CD4-positive, CD25-positive, alpha-beta regulatory T cell (primary cell): ENCODE measurements around the gene TRIL. TPM values are rescaled to one million over a fixed set of nuclear protein-coding genes. Genes with fewer than 3 reads are reported as not detected.

Experiments used
- ATAC-seq, 2 donors: fragments of 150-1000 bp; cut with Tn5 transposase; one replicate each; pipeline ENCODE4 v1.10.0; 2021; ENCODE audit warnings: low read depth in 2 of 2, moderate number of reproducible peaks in 2 of 2, moderate library complexity in 1 of 2
- DNase-seq, 3 donors: peaks; one replicate each; pipeline versions ENCODE4 v3.0.0 to v3.0.0-alpha.2; 2012 to 2022; ENCODE audit warnings: mixed read lengths in 1 of 3
- H3K27ac ChIP-seq: one replicate; pipeline ENCODE4 v1.7.0; 2013; ENCODE audit warnings: mild to moderate bottlenecking, low read length; ENCODE audit not compliant: insufficient read depth, poor library complexity, severe bottlenecking
- H3K27me3 ChIP-seq: one replicate; pipeline ENCODE4 v1.7.0; 2013; ENCODE audit warnings: low read length; ENCODE audit not compliant: control insufficient read depth, insufficient read depth
- H3K36me3 ChIP-seq: one replicate; pipeline ENCODE4 v1.7.0; 2013; ENCODE audit warnings: mild to moderate bottlenecking, low read length, moderate library complexity; ENCODE audit not compliant: control insufficient read depth, insufficient read depth
- H3K4me1 ChIP-seq: 2 replicates; pipeline ENCODE4 v1.7.0; 2013; ENCODE audit warnings: mild to moderate bottlenecking, low read length; ENCODE audit not compliant: insufficient read depth, control insufficient read depth, poor library complexity, severe bottlenecking
- H3K4me3 ChIP-seq: one replicate; pipeline ENCODE4 v1.7.0; 2013; ENCODE audit warnings: low read depth, mild to moderate bottlenecking, low read length, moderate library complexity
- H3K9me3 ChIP-seq, 2 experiments: 1 replicate in 1 of 2; 2 replicates in 1 of 2; pipeline ENCODE4 v1.7.0; 2013; ENCODE audit warnings: low read length in 2 of 2, mild to moderate bottlenecking in 1 of 2, moderate library complexity in 1 of 2; ENCODE audit not compliant: control insufficient read depth in 2 of 2
- H3K27ac Mint-ChIP-seq, 3 donors: one replicate each; pipeline ENCODE4 v1.8.0; 2020 to 2022; ENCODE audit warnings: mild to moderate bottlenecking in 3 of 3, mixed read lengths in 3 of 3, moderate library complexity in 2 of 3
- H3K27me3 Mint-ChIP-seq: one replicate; pipeline ENCODE4 v1.8.0; 2022; ENCODE audit warnings: mild to moderate bottlenecking, mixed read lengths
- H3K36me3 Mint-ChIP-seq: one replicate; pipeline ENCODE4 v1.8.0; 2020; ENCODE audit warnings: mixed read lengths
- H3K4me1 Mint-ChIP-seq, 4 donors: one replicate each; pipeline ENCODE4 v1.8.0; 2020 to 2022; ENCODE audit warnings: mixed read lengths in 4 of 4, mild to moderate bottlenecking in 1 of 4
- H3K4me3 Mint-ChIP-seq, 4 donors: one replicate each; pipeline ENCODE4 v1.8.0; 2020 to 2022; ENCODE audit warnings: mild to moderate bottlenecking in 4 of 4, mixed read lengths in 4 of 4, moderate library complexity in 3 of 4
- H3K9me3 Mint-ChIP-seq, 7 donors: one replicate each; pipeline ENCODE4 v1.8.0; 2020 to 2022; ENCODE audit warnings: mixed read lengths in 7 of 7, mild to moderate bottlenecking in 3 of 7, moderate library complexity in 2 of 7
- polyA plus RNA-seq, 4 donors: library from polyadenylated mRNA; unstranded; fragments of 300-500 nt; fragmentation: Illumina TruSeq; gene quantifications; one replicate each; pipeline ENCODE4 v1.2.3, GENCODE V29; 2021
- total RNA-seq: library from RNA; stranded (reverse); gene quantifications from one replicate; pipeline ENCODE4 v1.2.3, GENCODE V29; 2022

TRIL gene
- total and polyA plus RNA-seq, 5 donors from 2014 or later, result not detected

DNA sequence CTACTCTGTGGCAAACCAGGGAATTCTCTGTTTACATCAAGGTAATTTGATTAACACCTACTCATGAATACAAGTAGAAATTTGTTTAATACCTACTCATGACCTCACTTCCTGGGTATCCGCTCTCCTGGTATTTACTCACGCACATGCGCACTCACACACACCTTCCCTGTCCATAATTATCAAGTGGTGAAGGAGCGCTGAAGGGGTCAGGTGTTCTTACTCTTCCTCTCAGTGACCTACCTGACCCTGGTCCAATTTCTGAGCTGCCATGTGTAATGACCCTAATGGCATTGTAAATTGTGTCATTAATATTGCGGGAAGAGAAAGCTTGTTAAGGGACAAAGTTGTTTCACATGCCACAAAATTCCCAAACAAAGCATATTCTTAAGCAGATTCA, 41.3 kb upstream of the TRIL start:
- Mint-ChIP-seq H3K36me3 (no peaks in the 10 kb centered on the region), H3K27ac (no peak overlapping the region), H3K4me1 (no peaks in the 10 kb centered on the region), H3K27me3 (no peaks in the 10 kb centered on the region), H3K4me3 (no peak overlapping the region), H3K9me3 (peaks cover 0 to 3% (median 0%) of the 10 kb centered on the region in 7 donors)
- H3K27ac ChIP-seq, result no peak overlapping the region
- no peaks in the 10 kb centered on the region for H3K4me1 ChIP-seq
- no peaks in the 10 kb centered on the region for H3K36me3 ChIP-seq
- H3K27me3 ChIP-seq, result no peaks in the 10 kb centered on the region
- no peak overlapping the region for H3K4me3 ChIP-seq
- DNase-seq, result no peak
- no peaks in the 10 kb centered on the region for H3K9me3 ChIP-seq
- no peak for ATAC-seq

- no peaks in the 10 kb centered on the region for H3K4me1 Mint-ChIP-seq
- H3K9me3 ChIP-seq, result no peaks in the 10 kb centered on the region
- no peak overlapping the region for H3K4me3 Mint-ChIP-seq
- no peaks in the 10 kb centered on the region for H3K36me3 ChIP-seq
- H3K4me1 ChIP-seq, result no peaks in the 10 kb centered on the region
- H3K27ac Mint-ChIP-seq, result no peak overlapping the region
- ATAC-seq, result no peak
- DNase-seq, result no peak
- H3K27me3 Mint-ChIP-seq, result no peaks in the 10 kb centered on the region
- no peak overlapping the region for H3K4me3 ChIP-seq
- no peaks in the 10 kb centered on the region for H3K36me3 Mint-ChIP-seq
- no peak overlapping the region for H3K27ac ChIP-seq
- peaks cover 0 to 3% (median 0%) of the 10 kb centered on the region in 7 donors for H3K9me3 Mint-ChIP-seq
- no peaks in the 10 kb centered on the region for H3K27me3 ChIP-seq
Measured at GRCh38 chr7:28998105-28998504, 40.0 kb upstream of the TRIL start.

- peaks cover 0 to 3% (median 0%) of the 10 kb centered on the region in 7 donors for H3K9me3 Mint-ChIP-seq
- Histone ChIP-seq H3K27ac (no peak overlapping the region), H3K4me1 (no peaks in the 10 kb centered on the region), H3K36me3 (no peaks in the 10 kb centered on the region), H3K9me3 (no peaks in the 10 kb centered on the region), H3K27me3 (no peaks in the 10 kb centered on the region), H3K4me3 (no peak overlapping the region)
- peak overlapping the region in 1 of 4 donors; percentile 12 for H3K4me3 Mint-ChIP-seq
- H3K27ac Mint-ChIP-seq, result no peak overlapping the region
- no peaks in the 10 kb centered on the region for H3K27me3 Mint-ChIP-seq
- H3K36me3 Mint-ChIP-seq, result no peaks in the 10 kb centered on the region
- H3K4me1 Mint-ChIP-seq, result no peaks in the 10 kb centered on the region
- ATAC-seq (no peak), DNase-seq (no peak)
Measured at GRCh38 chr7:28996836-28997235, 38.7 kb upstream of the TRIL start.

DNA sequence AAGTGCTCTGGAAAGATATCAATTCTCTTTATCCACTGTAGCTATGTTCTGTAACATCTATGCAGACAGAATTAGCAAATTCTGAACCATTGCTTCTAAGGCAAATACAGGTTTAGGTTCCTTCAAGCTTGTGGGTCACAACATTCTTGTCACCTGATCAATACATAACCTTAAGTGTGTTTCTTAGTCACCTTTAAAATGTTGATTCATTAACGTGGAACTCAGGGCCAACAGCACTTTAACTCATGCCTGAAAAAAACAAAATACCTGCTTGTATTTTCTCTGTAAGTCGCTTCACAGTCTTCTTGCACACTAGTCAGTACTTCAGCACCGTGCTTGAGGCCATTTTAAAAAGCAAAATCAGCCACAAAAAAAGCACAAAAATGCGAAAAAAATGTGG, 35.2 kb upstream of the TRIL start:
- no peak overlapping the region for H3K27ac Mint-ChIP-seq
- Histone ChIP-seq H3K36me3 (no peaks in the 10 kb centered on the region), H3K4me3 (no peak overlapping the region), H3K4me1 (no peaks in the 10 kb centered on the region), H3K27me3 (no peaks in the 10 kb centered on the region), H3K27ac (no peak overlapping the region), H3K9me3 (no peaks in the 10 kb centered on the region)
- ATAC-seq, result no peak
- no peaks in the 10 kb centered on the region for H3K36me3 Mint-ChIP-seq
- H3K27me3 Mint-ChIP-seq, result no peaks in the 10 kb centered on the region
- no peak for DNase-seq
- H3K9me3 Mint-ChIP-seq, result peaks cover 0 to 1% (median 0%) of the 10 kb centered on the region in 7 donors
- H3K4me1 Mint-ChIP-seq, result no peaks in the 10 kb centered on the region
- no peak overlapping the region for H3K4me3 Mint-ChIP-seq

- Mint-ChIP-seq H3K27me3 (no peaks in the 10 kb centered on the region), H3K4me1 (no peaks in the 10 kb centered on the region), H3K9me3 (peaks cover 0 to 1% (median 0%) of the 10 kb centered on the region in 7 donors), H3K36me3 (no peaks in the 10 kb centered on the region), H3K27ac (no peak overlapping the region), H3K4me3 (no peak overlapping the region)
- no peak for ATAC-seq
- Histone ChIP-seq H3K4me1 (no peaks in the 10 kb centered on the region), H3K4me3 (no peak overlapping the region), H3K9me3 (no peaks in the 10 kb centered on the region), H3K27me3 (no peaks in the 10 kb centered on the region), H3K36me3 (no peaks in the 10 kb centered on the region), H3K27ac (no peak overlapping the region)
- DNase-seq, result no peak
Measured at GRCh38 chr7:28992798-28993197, 34.7 kb upstream of the TRIL start.

DNA sequence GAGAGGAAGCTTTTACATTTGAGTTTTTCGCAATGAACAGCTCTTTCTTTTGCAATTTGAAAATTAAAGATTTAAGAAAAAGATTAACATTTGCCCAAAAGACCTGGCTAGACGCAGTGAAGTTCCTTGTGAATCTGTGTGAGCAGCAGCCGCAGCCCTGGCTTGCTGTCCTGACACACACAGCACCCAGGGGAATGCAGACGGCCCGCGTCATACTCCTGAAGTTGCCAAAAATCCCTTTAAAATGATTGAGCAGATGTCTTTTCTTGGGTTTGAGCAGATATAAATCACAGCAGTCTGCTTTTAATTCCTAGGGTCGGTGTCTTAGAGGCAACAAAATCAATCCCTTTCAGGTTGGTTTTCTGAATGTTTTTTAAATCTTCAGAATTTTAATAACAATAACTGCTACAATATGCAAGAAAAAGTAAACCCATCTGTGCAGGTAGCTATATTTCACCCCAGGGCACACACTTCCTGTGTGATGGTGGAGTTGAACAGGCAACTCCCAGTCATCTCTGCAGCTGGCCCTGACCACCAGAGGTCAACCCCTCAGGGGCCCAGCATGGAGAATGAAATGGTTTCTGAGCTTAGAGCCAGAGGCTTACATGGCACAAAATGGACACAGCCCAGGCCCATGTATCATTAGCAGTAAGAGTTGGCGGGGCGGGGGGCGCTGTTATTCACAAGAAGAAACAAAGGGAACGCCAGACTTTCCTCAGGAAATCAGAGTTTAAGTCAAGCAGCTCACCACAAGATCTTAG, 32.2 kb upstream of the TRIL start:
- ATAC-seq (no peak), DNase-seq (no peak)
- Mint-ChIP-seq H3K4me1 (no peaks in the 10 kb centered on the region), H3K36me3 (no peaks in the 10 kb centered on the region), H3K27me3 (no peaks in the 10 kb centered on the region), H3K9me3 (peaks cover 0 to 4% (median 0%) of the 10 kb centered on the region in 7 donors), H3K27ac (no peak overlapping the region), H3K4me3 (no peak overlapping the region)
- H3K4me3 ChIP-seq, result no peak overlapping the region
- H3K4me1 ChIP-seq, result no peaks in the 10 kb centered on the region
- H3K27me3 ChIP-seq, result no peaks in the 10 kb centered on the region
- H3K9me3 ChIP-seq, result no peaks in the 10 kb centered on the region
- no peak overlapping the region for H3K27ac ChIP-seq
- no peaks in the 10 kb centered on the region for H3K36me3 ChIP-seq

DNA sequence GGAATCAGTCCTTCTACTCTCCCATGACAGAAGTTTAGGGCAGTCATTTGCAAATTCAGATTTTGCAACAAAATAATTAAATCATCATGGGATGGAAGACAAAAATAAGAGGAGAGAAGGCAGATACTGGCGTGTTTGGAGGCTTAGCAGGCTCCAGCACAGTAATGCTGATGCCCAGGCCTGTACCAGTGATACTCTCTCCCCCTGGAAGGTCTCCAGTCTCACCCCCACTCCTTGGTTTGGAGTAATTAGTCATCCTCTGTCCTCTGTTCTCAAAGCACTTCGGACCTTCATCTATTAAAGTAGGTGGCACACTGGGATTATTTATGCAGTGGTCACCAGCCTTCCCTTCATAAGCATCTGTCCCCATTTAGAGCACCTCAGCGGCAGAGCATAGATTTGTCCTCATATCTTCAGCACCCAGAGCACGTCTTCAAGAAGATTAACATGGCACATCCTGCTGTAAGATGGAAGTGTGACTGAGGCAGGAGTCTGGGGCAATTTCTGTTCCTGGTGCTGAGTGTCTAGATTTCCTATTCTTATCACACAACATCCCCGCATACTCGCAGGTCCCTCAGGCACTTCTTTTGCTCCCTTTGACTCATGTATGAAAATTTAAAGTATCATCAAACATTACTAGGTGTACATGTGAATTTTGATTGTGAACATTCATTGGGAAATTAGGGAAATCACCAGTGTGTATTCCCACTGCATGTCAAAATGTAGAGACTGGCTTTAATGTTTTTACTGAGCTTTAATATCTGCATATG, 31.3 kb upstream of the TRIL start:
- H3K4me3 Mint-ChIP-seq, result no peak overlapping the region
- Histone ChIP-seq H3K27ac (no peak overlapping the region), H3K36me3 (no peaks in the 10 kb centered on the region), H3K4me3 (no peak overlapping the region), H3K4me1 (no peaks in the 10 kb centered on the region), H3K27me3 (no peaks in the 10 kb centered on the region), H3K9me3 (no peaks in the 10 kb centered on the region)
- no peaks in the 10 kb centered on the region for H3K36me3 Mint-ChIP-seq
- H3K4me1 Mint-ChIP-seq, result no peaks in the 10 kb centered on the region
- DNase-seq, result no peak
- no peaks in the 10 kb centered on the region for H3K27me3 Mint-ChIP-seq
- H3K9me3 Mint-ChIP-seq, result peaks cover 0 to 4% (median 0%) of the 10 kb centered on the region in 7 donors
- no peak overlapping the region for H3K27ac Mint-ChIP-seq
- ATAC-seq, result no peak
